RWPE2 (cell line): ENCODE measurements around the gene ITPRIPL2.

ENCODE experiments used
- ATAC-seq: fragments of 200-7000 bp; cut with Tn5 transposase; 3 replicates; pipeline ENCODE4 v1.9.1; 2021; ENCODE audit warnings: low read depth
- DNase-seq: peaks from one replicate; pipeline ENCODE4 v3.0.0-alpha.2; 2020; ENCODE audit warnings: low spot score
- H3K27ac ChIP-seq: fragments of 450-650 bp; 2 replicates; pipeline ENCODE4 v1.5.1; 2017; ENCODE audit warnings: mild to moderate bottlenecking; ENCODE audit not compliant: poor library complexity, severe bottlenecking
- H3K27me3 ChIP-seq: fragments of 250-450 bp; sonication (Bioruptor Pico); 2 replicates; pipeline ENCODE4 v1.5.1; 2021; ENCODE audit warnings: mild to moderate bottlenecking, moderate library complexity; ENCODE audit not compliant: insufficient read depth, poor library complexity, severe bottlenecking
- H3K36me3 ChIP-seq: fragments of 250-450 bp; sonication (Bioruptor Pico); 2 replicates; pipeline ENCODE4 v1.5.1; 2020; ENCODE audit warnings: low read depth, mild to moderate bottlenecking, moderate library complexity
- H3K4me1 ChIP-seq: fragments of 250-450 bp; sonication (Bioruptor Pico); 2 replicates; pipeline ENCODE4 v1.5.1; 2021; ENCODE audit warnings: mild to moderate bottlenecking, moderate library complexity; ENCODE audit not compliant: insufficient read depth, poor library complexity, severe bottlenecking
- H3K4me3 ChIP-seq: fragments of 250-450 bp; sonication (Bioruptor Pico); 2 replicates; pipeline ENCODE4 v1.5.1; 2021; ENCODE audit warnings: mild to moderate bottlenecking, moderate library complexity; ENCODE audit not compliant: severe bottlenecking
- H3K9me3 ChIP-seq: fragments of 250-450 bp; sonication (Bioruptor Pico); 2 replicates; pipeline ENCODE4 v1.5.1; 2021; ENCODE audit warnings: mild to moderate bottlenecking, moderate library complexity; ENCODE audit not compliant: severe bottlenecking
- CTCF ChIP-seq: fragments of 450-650 bp; IDR thresholded peaks from one replicate; pipeline ENCODE4 v1.5.1; 2017; ENCODE audit warnings: mild to moderate bottlenecking, moderate library complexity; ENCODE audit not compliant: poor library complexity, severe bottlenecking

The ITPRIPL2 gene

GRCh38 chr16:19127674-19128131, 13.9 kb downstream of the ITPRIPL2 start:
- H3K36me3 ChIP-seq = no peaks in the 10 kb centered on the region
- ATAC-seq = no peak
- DNase-seq = no peak
- no peak for TF ChIP-seq CTCF
- H3K9me3 ChIP-seq = no peaks in the 10 kb centered on the region
- no peaks in the 10 kb centered on the region for H3K27me3 ChIP-seq
- H3K4me3 ChIP-seq = no peak overlapping the region
- peaks cover 12% of the 10 kb centered on the region for H3K4me1 ChIP-seq
- no peak overlapping the region for H3K27ac ChIP-seq

GRCh38 chr16:19128454-19129200, 14.9 kb downstream of the ITPRIPL2 start:
- Histone ChIP-seq H3K4me1 (peaks cover 12% of the 10 kb centered on the region), H3K4me3 (no peak overlapping the region), H3K27ac (no peak overlapping the region), H3K9me3 (no peaks in the 10 kb centered on the region), H3K27me3 (no peaks in the 10 kb centered on the region), H3K36me3 (no peaks in the 10 kb centered on the region)
- DNase-seq (no peak), ATAC-seq (no peak)
- TF ChIP-seq CTCF = no peak

- Histone ChIP-seq H3K4me3 (no peak overlapping the region), H3K27ac (peak overlapping the region; percentile 53), H3K36me3 (no peaks in the 10 kb centered on the region), H3K4me1 (peaks cover 14% of the 10 kb centered on the region), H3K9me3 (no peaks in the 10 kb centered on the region), H3K27me3 (no peaks in the 10 kb centered on the region)
- ATAC-seq (no peak), DNase-seq (no peak)
- TF ChIP-seq CTCF = no peak
These were observed 16.6 kb downstream of the ITPRIPL2 start for GRCh38 chr16:19130385-19130784.

- ATAC-seq = peak; percentile 55
- DNase-seq = no peak
- TF ChIP-seq CTCF = no peak
- H3K27ac ChIP-seq = peak overlapping the region; percentile 53
- no peaks in the 10 kb centered on the region for H3K9me3 ChIP-seq
- H3K4me1 ChIP-seq = peaks cover 21% of the 10 kb centered on the region
- H3K27me3 ChIP-seq = no peaks in the 10 kb centered on the region
- no peak overlapping the region for H3K4me3 ChIP-seq
- H3K36me3 ChIP-seq = no peaks in the 10 kb centered on the region
These were observed 17.4 kb downstream of the ITPRIPL2 start for GRCh38 chr16:19130852-19131824.
